GM12872 (cell line): ENCODE measurements around the gene ADK.
A peak's percentile ranks its signal among the peaks of the same experiment; 100 is the strongest.

Experiments
- CTCF ChIP-seq: IDR thresholded peaks from 3 replicates; pipeline ENCODE4 v1.5.1; 2011; ENCODE audit warnings: low read depth, mild to moderate bottlenecking, low read length, moderate library complexity; ENCODE audit not compliant: insufficient read depth

ADK gene

GRCh38 chr10:74736029-74736428 is 585.0 kb downstream of the ADK start:
- no peak for TF ChIP-seq CTCF

DNA sequence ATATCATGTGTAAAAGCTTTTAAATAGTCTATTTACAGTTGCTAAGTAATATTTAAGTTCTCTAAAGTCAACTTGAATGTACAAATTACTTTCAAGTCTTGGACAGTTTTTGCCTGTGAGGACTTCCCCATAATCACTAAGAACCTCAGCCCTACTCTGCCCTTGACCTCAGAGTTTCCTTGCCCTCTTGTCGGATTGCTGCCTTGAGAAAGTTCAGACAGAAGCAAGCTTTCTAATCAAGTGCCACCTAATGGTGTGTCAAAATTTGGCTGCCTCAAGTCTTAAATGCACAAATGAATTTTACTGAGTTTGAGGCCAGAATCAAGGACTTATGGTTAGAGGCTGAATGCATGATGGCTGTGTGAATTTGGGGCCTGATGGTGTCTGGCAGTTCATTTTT is 587.0 kb downstream of the ADK start:
- peak; percentile 39; the same call in 2 of the 3 replicates for TF ChIP-seq CTCF

GRCh38 chr10:74738542-74738941 is 587.5 kb downstream of the ADK start:
- no peak for TF ChIP-seq CTCF

DNA sequence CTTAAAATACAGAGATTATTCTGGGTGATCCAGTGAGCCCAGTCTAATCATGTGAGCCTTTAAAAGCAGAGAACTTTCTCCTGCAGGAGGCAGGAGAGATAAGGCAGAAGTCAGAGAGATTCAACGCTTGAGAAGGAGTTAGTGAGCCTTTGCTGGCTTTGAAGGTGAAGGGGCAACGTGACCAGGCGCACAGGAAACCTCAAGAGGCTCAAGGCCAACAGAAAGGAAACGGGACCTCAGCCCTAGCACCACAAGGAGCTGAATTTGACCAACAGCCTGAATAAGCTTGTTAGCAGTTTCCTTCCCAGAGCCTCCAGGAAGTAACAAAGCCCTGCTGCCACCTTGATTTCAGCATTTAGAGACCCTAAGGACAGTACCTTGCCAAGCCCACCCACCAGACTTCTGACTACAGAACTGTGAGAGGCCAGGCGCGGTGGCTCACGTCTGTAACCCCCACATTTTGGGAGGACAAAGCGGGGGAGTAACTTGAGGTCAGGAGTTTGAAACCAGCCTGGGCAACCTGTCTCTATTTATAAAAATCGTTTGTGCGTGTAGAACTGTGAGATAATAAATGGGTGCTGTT is 588.1 kb downstream of the ADK start:
- TF ChIP-seq CTCF: peak; percentile 59; the same call in 2 of the 3 replicates

DNA sequence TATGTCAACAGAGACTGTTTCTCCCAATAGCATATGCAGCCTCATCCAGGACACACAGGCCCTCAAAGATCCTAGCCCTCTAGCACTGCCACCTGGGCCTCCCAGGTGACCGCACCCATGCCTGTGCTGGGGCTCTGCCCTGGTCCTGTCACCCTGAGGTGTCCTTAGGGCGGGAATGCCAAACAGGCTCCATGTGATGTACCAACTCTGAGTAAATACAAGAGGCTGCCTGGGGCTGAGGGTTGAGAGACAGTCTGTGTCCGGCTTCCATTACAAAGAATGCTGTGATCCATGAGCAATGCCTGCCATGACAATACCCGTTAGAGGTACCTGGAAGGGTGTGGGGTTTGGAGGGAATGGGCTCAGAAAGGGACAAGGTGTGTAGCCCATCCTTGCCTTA is 592.4 kb downstream of the ADK start:
- no peak for TF ChIP-seq CTCF

GRCh38 chr10:74745449-74745848 is 594.4 kb downstream of the ADK start:
- TF ChIP-seq CTCF: no peak

GRCh38 chr10:74746813-74747212 is 595.8 kb downstream of the ADK start:
- no peak for TF ChIP-seq CTCF
